ENCODE results near the gene KLF6. TPM values are rescaled to one million over a fixed set of nuclear protein-coding genes. Genes with fewer than 3 reads are reported as not detected.

KLF6 gene
- total RNA-seq, 1 experiment from 2014 or later = 27.7 TPM

DNA sequence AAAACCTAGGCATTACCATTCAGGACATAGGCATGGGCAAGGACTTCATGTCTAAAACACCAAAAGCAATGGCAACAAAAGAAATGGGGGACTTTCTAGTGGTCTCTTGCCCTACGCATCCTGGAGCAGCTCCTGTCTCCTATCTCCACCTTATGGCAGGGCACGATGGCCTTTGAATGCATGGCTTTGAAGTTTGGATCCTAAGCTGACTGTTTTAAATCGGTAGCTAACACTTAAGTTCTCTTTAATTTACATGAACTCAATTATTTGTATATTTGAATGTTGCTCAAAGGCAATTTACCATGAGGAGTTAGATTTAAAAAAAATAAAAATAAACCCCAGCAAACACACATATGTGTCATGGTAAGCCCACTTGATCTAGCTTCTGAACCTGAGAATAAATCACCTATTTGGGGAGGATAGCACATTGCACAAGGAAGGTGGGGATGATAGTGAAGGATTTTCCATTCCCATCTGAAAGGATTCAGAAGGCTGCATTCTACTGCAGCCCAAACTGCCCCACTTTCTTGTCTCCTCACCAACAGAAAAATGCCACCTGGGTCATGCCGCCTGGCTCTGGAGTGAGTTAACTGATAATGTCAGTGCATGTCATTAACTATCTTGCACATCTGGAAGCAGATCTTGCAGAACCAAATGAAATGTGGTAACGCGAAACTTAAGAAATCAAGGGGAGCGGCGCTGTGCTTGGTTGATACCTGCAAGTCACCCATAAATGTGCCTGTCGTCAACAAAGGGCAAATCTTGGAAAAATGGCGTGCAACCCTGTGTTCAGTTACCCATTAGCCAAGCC lies 12.4 kb downstream of the KLF6 start:
- Histone ChIP-seq H3K4me1 (replicated peaks; ENCODE audit: insufficient read depth) (peaks cover 24% of the 10 kb centered on the region), H3K27me3 (ENCODE audit: insufficient read depth, low read depth) (no peaks in the 10 kb centered on the region), H3K27ac (no peak overlapping the region), H3K4me3 (no peak overlapping the region), H3K36me3 (ENCODE audit: low read depth) (peaks cover 11% of the 10 kb centered on the region), H3K79me2 (ENCODE audit: low read depth) (peaks cover 9% of the 10 kb centered on the region; the same call in 1 of the 2 replicates), H3K4me2 (no peak overlapping the region), H4K20me1 (ENCODE audit: insufficient read depth) (no peaks in the 10 kb centered on the region), H2AFZ (no peak overlapping the region), H3K9me3 (ENCODE audit: insufficient read depth, low read depth) (no peaks in the 10 kb centered on the region; the same call in 1 of the 2 replicates), H3F3A (ENCODE audit: insufficient read depth, low read depth) (peaks cover 21% of the 10 kb centered on the region), H3K9me2 (ENCODE audit: insufficient read depth) (no peaks in the 10 kb centered on the region)
- intact Hi-C loops (cut with micrococcal nuclease; ENCODE audit: unreplicated experiment) = loop anchor here (10.0 kb wide), 1 partner anchor 848 kb away; no protein-coding TSS in a partner anchor
- ChIA-PET CTCF (no interaction called here), POLR2A (ENCODE audit: unreplicated experiment) (no interaction called here)
- TF ChIP-seq CTCF (conservative IDR thresholded peaks at IDR 0.05) (no peak), EZH2 (IDR thresholded peaks at IDR 0.05; ENCODE audit: low read depth) (no peak)
- BruUV-seq (replicated peaks) = no TSS peak
- DNase-seq = no peak

DNA sequence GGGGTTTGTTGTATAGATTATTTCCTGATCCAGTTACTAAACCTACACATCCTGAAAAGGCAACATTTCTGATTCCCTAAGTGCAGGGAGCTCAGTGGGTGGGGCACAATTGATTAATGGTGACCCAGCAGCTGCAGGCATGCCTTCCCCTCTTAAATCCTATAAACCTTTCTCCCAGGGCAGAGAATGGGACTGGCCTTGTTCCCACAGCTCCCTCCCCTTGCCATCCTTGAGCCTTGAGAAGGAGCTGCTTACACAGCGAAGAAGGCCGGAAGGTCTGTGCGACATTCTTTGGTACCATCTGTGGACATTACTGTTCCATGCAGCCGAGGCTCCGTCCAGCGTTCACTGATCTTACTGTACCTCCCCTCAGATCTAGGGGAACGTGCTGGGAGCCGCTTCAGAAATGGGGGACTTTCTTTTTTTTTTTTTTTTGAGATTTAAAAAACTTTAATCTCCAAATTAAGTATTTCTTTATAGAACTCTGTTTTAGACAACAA lies 14.3 kb downstream of the KLF6 start:
- H3F3A ChIP-seq (ENCODE audit: insufficient read depth, low read depth) = peaks cover 6% of the 10 kb centered on the region; the same call in 1 of the 2 replicates
- H3K9me2 ChIP-seq (ENCODE audit: insufficient read depth) = no peaks in the 10 kb centered on the region
- no peak overlapping the region for H3K27ac ChIP-seq
- H3K4me3 ChIP-seq = no peak overlapping the region
- no peak overlapping the region for H3K4me2 ChIP-seq
- TF ChIP-seq CTCF (conservative IDR thresholded peaks at IDR 0.05) (no peak), EZH2 (IDR thresholded peaks at IDR 0.05; ENCODE audit: low read depth) (no peak)
- ChIA-PET POLR2A (ENCODE audit: unreplicated experiment) (no interaction called here), CTCF (no interaction called here)
- intact Hi-C loops (cut with micrococcal nuclease; ENCODE audit: unreplicated experiment) = loop anchor here (10.0 kb wide), 1 partner anchor 846 kb away; no protein-coding TSS in a partner anchor
- peaks cover 5% of the 10 kb centered on the region for H3K36me3 ChIP-seq (ENCODE audit: low read depth)
- no peaks in the 10 kb centered on the region for H4K20me1 ChIP-seq (ENCODE audit: insufficient read depth)
- peaks cover 21% of the 10 kb centered on the region for H3K4me1 ChIP-seq (replicated peaks; ENCODE audit: insufficient read depth)
- H2AFZ ChIP-seq = no peak overlapping the region
- no peaks in the 10 kb centered on the region; the same call in 1 of the 2 replicates for H3K9me3 ChIP-seq (ENCODE audit: insufficient read depth, low read depth)
- no TSS peak for BruUV-seq (replicated peaks)
- peaks cover 3% of the 10 kb centered on the region; the same call in 1 of the 2 replicates for H3K79me2 ChIP-seq (ENCODE audit: low read depth)
- H3K27me3 ChIP-seq (ENCODE audit: insufficient read depth, low read depth) = no peaks in the 10 kb centered on the region
- DNase-seq = no peak

DNA sequence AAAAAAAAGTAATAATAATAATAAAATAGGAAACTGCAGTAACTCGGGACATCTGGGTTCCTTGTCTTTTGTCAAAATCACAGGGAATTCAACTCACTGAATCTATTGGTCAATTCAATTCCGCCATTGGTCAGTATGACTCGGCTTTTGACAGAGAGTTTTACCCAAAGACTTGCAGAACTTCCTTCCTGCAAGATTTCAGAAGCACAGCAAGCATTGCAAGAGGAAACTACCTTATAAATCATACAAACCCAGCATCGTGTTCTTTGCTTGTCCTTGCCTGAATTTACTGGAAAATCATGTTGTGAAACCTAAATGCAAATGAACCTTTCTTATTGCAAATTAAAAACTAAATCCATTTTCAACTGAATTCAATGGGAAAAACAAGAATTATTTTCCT lies 15.5 kb downstream of the KLF6 start:
- H2AFZ ChIP-seq = no peak overlapping the region
- H3K4me1 ChIP-seq (replicated peaks; ENCODE audit: insufficient read depth) = peaks cover 25% of the 10 kb centered on the region
- no peaks in the 10 kb centered on the region for H3K79me2 ChIP-seq (ENCODE audit: low read depth)
- CTCF ChIA-PET = no interaction called here
- H3K36me3 ChIP-seq (ENCODE audit: low read depth) = no peaks in the 10 kb centered on the region
- POLR2A ChIA-PET (ENCODE audit: unreplicated experiment) = no interaction called here
- H3K9me2 ChIP-seq (ENCODE audit: insufficient read depth) = no peaks in the 10 kb centered on the region
- no peak for DNase-seq
- no peaks in the 10 kb centered on the region; the same call in 1 of the 2 replicates for H3K9me3 ChIP-seq (ENCODE audit: insufficient read depth, low read depth)
- no peaks in the 10 kb centered on the region for H4K20me1 ChIP-seq (ENCODE audit: insufficient read depth)
- H3F3A ChIP-seq (ENCODE audit: insufficient read depth, low read depth) = peaks cover under 1% of the 10 kb centered on the region; the same call in 1 of the 2 replicates
- no peak overlapping the region for H3K4me3 ChIP-seq
- H3K27ac ChIP-seq = no peak overlapping the region
- no TSS peak for BruUV-seq (replicated peaks)
- no peaks in the 10 kb centered on the region for H3K27me3 ChIP-seq (ENCODE audit: insufficient read depth, low read depth)
- TF ChIP-seq CTCF (conservative IDR thresholded peaks at IDR 0.05) = no peak
- TF ChIP-seq EZH2 (IDR thresholded peaks at IDR 0.05; ENCODE audit: low read depth) = no peak
- H3K4me2 ChIP-seq = no peak overlapping the region
- intact Hi-C loops (cut with micrococcal nuclease; ENCODE audit: unreplicated experiment) = no loop called here
